ENCODE results near the gene CDK11A.
"Not testable (repeated sequence)": the region's sequence is repeated elsewhere in the genome, so short reads cannot be mapped to it uniquely, and the experiment has no call there.

- TF ChIP-seq EZH2phosphoT487 (IDR thresholded peaks at IDR 0.05; ENCODE audit: insufficient read depth, low read depth); EZH2 (IDR thresholded peaks at IDR 0.05; ENCODE audit: insufficient read depth, poor library complexity, severe bottlenecking): not testable (repeated sequence)
Measured at GRCh38 chr1:1700557-1700956, 23.6 kb downstream of the CDK11A start.
